GM18858 (cell line): ENCODE data around the gene GPR62.

Experiments
- ATAC-seq: cut with Tn5 transposase; IDR thresholded peaks from one replicate; pipeline ENCODE4 v1.9.1; 2021; ENCODE audit not compliant: unreplicated experiment

The GPR62 gene

GRCh38 chr3:51954105-51954504 lies 1.1 kb upstream of the GPR62 start:
- ATAC-seq: no peak

GRCh38 chr3:51954713-51955112 lies 468 bp upstream of the GPR62 start:
- ATAC-seq: no peak

GRCh38 chr3:51955893-51956770 lies 951 bp downstream of the GPR62 start:
- ATAC-seq: no peak

- no peak for ATAC-seq
Measured at GRCh38 chr3:51957520-51958205, 2.5 kb downstream of the GPR62 start.

GRCh38 chr3:51958603-51959521 lies 3.7 kb downstream of the GPR62 start:
- no peak for ATAC-seq

GRCh38 chr3:51959651-51960050 lies 4.5 kb downstream of the GPR62 start:
- ATAC-seq: no peak

- ATAC-seq: no peak
Measured at GRCh38 chr3:51960386-51960785, 5.2 kb downstream of the GPR62 start.

- ATAC-seq: no peak
Measured at GRCh38 chr3:51961011-51961410, 5.8 kb downstream of the GPR62 start.

- no peak for ATAC-seq
Measured at GRCh38 chr3:51961602-51962569, 6.7 kb downstream of the GPR62 start.

GRCh38 chr3:51962854-51963530 lies 7.8 kb downstream of the GPR62 start:
- ATAC-seq: no peak

GRCh38 chr3:51963951-51964451 lies 8.8 kb downstream of the GPR62 start:
- no peak for ATAC-seq

GRCh38 chr3:51964521-51964920 lies 9.3 kb downstream of the GPR62 start:
- no peak for ATAC-seq

- no peak for ATAC-seq
Measured at GRCh38 chr3:51966016-51966415, 10.8 kb downstream of the GPR62 start.

- ATAC-seq: no peak
Measured at GRCh38 chr3:51966486-51966885, 11.3 kb downstream of the GPR62 start.

- ATAC-seq: no peak
Measured at GRCh38 chr3:51966922-51967383, 11.8 kb downstream of the GPR62 start.

- ATAC-seq: no peak
Measured at GRCh38 chr3:51967384-51968169, 12.4 kb downstream of the GPR62 start, which contains the start of gene PCBP4. Gene PCBP4, minus strand, starts transcription at chr3:51967454. Its CDS starts 6,214 bp downstream, at chr3:51961240.

GRCh38 chr3:51968170-51968775 lies 13.1 kb downstream of the GPR62 start:
- ATAC-seq: no peak
